ENCODE data around the gene PRM2. TPM values are rescaled to one million over a fixed set of nuclear protein-coding genes. Genes with fewer than 3 reads are reported as not detected.

PRM2 gene
- total RNA-seq, 4 donors from 2014 or later = not detected

DNA sequence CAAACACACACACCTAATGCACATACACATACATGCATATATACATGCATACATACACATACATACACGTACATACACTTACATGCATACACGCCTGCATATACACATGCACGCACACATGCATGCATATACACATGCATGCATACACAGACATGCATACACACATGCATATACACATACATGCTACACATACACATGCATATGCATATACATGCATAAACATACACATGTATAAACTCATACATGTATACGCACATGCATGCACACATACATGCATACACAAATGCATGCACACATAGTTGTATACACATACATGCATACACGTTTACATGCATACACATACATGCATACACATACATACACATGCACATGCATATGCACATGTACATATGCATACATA, 45.4 kb upstream of the PRM2 start:
- no peak overlapping the region for H3K27ac ChIP-seq
- ATAC-seq = no peak
- H3K27me3 ChIP-seq = no peaks in the 10 kb centered on the region
- TF ChIP-seq POLR2A (IDR thresholded peaks at IDR 0.05) = no peak
- no peak overlapping the region for H3K4me3 ChIP-seq
- 57 to 65% methylated on average over 5 of the region's 5 CpGs for WGBS, 2 donors (ENCODE audit: low coverage in 1 of 2)
- H3K9me3 ChIP-seq = no peaks in the 10 kb centered on the region
- no peaks in the 10 kb centered on the region for H3K36me3 ChIP-seq
- H3K4me1 ChIP-seq = no peaks in the 10 kb centered on the region

DNA sequence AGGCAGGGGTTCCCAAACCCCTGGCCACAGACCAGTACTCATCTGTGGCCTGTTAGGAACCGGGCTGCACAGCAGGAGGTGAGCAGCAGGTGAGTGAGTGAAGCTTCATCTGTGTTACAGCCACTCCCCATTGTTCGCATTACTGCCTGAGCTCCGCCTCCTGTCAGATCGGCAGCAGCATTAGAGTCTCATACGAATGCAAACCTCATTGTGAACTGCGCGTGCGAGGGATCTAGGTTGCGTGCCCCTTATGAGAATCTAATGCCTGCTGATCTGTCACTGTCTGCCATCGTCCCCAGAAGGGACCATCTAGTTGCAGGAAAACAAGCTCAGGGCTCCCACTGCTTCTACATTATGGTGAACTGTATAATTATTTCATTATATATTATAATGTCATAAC, 43.9 kb upstream of the PRM2 start:
- H3K36me3 ChIP-seq = no peaks in the 10 kb centered on the region
- H3K27me3 ChIP-seq = no peaks in the 10 kb centered on the region
- 78 to 88% methylated on average over 8 of the region's 10 CpGs for WGBS, 2 donors (ENCODE audit: low coverage in 1 of 2)
- no peaks in the 10 kb centered on the region for H3K4me1 ChIP-seq
- no peaks in the 10 kb centered on the region for H3K9me3 ChIP-seq
- TF ChIP-seq, protein P1, sequence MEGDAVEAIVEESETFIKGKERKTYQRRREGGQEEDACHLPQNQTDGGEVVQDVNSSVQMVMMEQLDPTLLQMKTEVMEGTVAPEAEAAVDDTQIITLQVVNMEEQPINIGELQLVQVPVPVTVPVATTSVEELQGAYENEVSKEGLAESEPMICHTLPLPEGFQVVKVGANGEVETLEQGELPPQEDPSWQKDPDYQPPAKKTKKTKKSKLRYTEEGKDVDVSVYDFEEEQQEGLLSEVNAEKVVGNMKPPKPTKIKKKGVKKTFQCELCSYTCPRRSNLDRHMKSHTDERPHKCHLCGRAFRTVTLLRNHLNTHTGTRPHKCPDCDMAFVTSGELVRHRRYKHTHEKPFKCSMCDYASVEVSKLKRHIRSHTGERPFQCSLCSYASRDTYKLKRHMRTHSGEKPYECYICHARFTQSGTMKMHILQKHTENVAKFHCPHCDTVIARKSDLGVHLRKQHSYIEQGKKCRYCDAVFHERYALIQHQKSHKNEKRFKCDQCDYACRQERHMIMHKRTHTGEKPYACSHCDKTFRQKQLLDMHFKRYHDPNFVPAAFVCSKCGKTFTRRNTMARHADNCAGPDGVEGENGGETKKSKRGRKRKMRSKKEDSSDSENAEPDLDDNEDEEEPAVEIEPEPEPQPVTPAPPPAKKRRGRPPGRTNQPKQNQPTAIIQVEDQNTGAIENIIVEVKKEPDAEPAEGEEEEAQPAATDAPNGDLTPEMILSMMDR (IDR thresholded peaks at IDR 0.05) = no peak
- ATAC-seq = no peak
- no peak overlapping the region for H3K27ac ChIP-seq
- H3K4me3 ChIP-seq = no peak overlapping the region

DNA sequence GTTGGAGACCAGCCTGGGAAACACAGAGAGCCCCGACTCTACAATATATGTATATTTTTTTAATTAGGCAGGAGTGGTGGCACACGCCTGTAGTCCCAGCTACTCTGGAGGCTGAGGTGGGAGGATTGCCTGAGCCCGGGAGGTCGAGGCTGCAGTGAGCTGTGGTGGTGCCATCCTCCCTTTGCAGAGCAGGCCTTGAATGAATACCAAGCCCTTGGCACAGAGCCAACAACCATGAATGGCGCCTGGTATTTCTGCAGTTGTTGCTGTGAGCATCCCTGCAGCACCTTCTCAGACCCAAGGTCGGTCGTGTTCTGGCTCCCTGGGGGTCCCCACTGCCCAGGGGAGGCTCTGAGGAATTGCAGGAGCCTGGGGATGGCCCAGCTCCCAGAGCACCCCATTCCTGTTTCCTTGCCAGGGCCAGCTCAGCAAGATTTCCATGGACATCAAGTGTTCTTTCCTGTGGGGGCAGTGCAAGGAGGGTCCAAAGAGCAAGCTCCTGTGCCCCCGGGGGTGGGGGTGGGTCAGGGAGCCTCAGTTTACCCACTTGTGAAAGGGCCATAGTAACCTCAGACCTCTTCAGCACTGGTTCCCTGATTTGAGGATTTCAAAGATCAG, 43.4 kb upstream of the PRM2 start:
- Histone ChIP-seq H3K27me3 (no peaks in the 10 kb centered on the region), H3K4me1 (no peaks in the 10 kb centered on the region), H3K36me3 (no peaks in the 10 kb centered on the region), H3K27ac (no peak overlapping the region), H3K9me3 (no peaks in the 10 kb centered on the region), H3K4me3 (no peak overlapping the region)
- WGBS, 2 donors (ENCODE audit: low coverage in 1 of 2) = 69% methylated on average over 2 of the region's 8 CpGs; no CpG with 5 or more reads in 1 of the 2 donors
- ATAC-seq = no peak
- TF ChIP-seq, protein P1 (IDR thresholded peaks at IDR 0.05) = no peak
- TF ChIP-seq POLR2AphosphoS5 (IDR thresholded peaks at IDR 0.05) (no peak), EP300 (IDR thresholded peaks at IDR 0.05) (no peak), POLR2A (IDR thresholded peaks at IDR 0.05) (no peak)

DNA sequence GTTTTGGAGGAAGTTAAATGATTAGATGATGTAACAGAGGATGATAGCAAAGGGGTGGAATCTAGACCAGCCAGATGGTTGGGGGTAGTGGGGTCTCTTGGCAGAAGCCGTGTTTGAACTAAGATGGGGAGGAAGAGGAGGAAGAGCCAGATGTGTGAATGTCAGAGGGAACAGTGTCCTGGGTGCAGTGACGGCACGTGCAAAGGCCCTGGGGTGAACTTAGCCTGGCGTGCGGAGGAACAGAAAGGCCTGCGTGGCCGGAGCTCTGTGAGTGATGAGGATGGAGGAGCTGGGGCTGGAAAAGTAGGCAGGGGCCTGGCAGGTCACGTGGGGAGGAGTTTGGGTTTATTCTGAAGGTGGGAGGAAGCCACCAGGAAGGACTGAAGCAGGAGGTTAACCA, 42.5 kb upstream of the PRM2 start:
- H3K9me3 ChIP-seq = no peaks in the 10 kb centered on the region
- WGBS, 2 donors (ENCODE audit: low coverage in 1 of 2) = 92 to 93% methylated on average over 7 to 8 of the region's 8 CpGs
- ATAC-seq = no peak
- no peak overlapping the region for H3K4me3 ChIP-seq
- H3K36me3 ChIP-seq = no peaks in the 10 kb centered on the region
- TF ChIP-seq, protein P1 (IDR thresholded peaks at IDR 0.05) = no peak
- no peak for TF ChIP-seq POLR2AphosphoS5 (IDR thresholded peaks at IDR 0.05)
- no peak for TF ChIP-seq POLR2A (IDR thresholded peaks at IDR 0.05)
- TF ChIP-seq EP300 (IDR thresholded peaks at IDR 0.05) = no peak
- no peaks in the 10 kb centered on the region for H3K4me1 ChIP-seq
- no peak overlapping the region for H3K27ac ChIP-seq
- no peaks in the 10 kb centered on the region for H3K27me3 ChIP-seq

DNA sequence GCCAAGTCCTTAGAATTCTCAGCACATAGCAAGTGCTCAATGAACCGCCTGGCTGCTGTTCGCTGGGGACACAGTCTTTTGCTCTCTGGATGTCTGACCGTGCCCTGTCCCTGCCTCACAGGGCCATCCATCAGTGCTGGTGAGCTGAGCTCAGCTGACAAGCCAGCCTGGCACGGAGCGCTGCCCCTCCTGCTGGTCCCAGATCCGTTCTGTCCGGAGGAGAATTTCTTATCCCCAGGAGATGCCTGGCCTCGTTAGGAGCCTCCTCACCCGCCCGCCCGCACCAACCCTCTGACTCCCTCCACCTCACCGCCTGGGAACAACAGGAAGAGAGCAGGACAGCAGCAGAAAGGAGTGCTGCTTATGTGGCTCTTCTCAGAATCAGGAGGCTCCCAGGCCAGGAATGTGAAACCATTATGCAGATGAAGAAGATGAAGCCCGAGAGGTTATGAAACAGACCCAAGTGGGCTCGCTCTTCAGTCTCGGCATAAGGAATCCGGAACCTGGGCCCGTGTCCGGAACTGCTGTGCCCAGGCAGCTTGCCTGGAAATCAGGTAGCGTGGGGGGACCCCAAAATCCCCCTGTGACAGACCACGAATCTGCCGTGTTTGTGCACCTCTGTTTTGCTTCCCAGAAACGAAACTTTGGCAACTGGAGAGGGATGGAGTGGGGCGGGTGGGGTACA, 40.2 kb upstream of the PRM2 start:
- Histone ChIP-seq H3K27me3 (no peaks in the 10 kb centered on the region), H3K9me3 (no peaks in the 10 kb centered on the region), H3K36me3 (no peaks in the 10 kb centered on the region), H3K4me3 (no peak overlapping the region), H3K27ac (no peak overlapping the region), H3K4me1 (peaks cover 0 to 7% (median 0%) of the 10 kb centered on the region in 3 donors)
- WGBS, 2 donors (ENCODE audit: low coverage in 1 of 2) = 80 to 89% methylated on average over 1 to 9 of the region's 23 CpGs
- TF ChIP-seq, protein P1 (IDR thresholded peaks at IDR 0.05) = no peak
- TF ChIP-seq POLR2AphosphoS5 (IDR thresholded peaks at IDR 0.05) (no peak), EP300 (IDR thresholded peaks at IDR 0.05) (no peak), POLR2A (IDR thresholded peaks at IDR 0.05) (no peak)
- no peak for ATAC-seq

All from gastroesophageal sphincter (tissue), 4 donors.